ENCODE measurements around the gene MROH9.

DNA sequence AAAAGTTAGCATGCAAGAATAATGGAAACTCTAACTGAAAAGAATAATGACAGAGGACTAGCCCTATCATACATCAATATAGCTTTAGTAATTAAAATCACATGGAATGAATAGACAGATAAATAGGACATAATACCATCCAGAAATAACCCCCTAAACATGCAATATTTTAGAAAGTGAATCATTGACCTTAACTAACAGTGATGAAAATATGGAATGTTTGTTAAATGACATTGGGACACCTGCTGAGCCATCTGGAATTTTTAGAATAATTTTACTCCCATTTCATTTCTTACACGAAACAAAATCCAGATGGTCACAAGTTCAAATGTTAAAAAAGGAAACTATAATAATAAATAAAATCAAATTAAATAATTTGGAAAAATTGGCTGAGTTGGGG lies 102.3 kb downstream of the MROH9 start:
- TF ChIP-seq, protein P1, sequence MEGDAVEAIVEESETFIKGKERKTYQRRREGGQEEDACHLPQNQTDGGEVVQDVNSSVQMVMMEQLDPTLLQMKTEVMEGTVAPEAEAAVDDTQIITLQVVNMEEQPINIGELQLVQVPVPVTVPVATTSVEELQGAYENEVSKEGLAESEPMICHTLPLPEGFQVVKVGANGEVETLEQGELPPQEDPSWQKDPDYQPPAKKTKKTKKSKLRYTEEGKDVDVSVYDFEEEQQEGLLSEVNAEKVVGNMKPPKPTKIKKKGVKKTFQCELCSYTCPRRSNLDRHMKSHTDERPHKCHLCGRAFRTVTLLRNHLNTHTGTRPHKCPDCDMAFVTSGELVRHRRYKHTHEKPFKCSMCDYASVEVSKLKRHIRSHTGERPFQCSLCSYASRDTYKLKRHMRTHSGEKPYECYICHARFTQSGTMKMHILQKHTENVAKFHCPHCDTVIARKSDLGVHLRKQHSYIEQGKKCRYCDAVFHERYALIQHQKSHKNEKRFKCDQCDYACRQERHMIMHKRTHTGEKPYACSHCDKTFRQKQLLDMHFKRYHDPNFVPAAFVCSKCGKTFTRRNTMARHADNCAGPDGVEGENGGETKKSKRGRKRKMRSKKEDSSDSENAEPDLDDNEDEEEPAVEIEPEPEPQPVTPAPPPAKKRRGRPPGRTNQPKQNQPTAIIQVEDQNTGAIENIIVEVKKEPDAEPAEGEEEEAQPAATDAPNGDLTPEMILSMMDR (IDR thresholded peaks at IDR 0.05) = no peak
- no peak for TF ChIP-seq POLR2AphosphoS5 (IDR thresholded peaks at IDR 0.05; ENCODE audit: low read depth, low read length)
- TF ChIP-seq, protein P2, sequence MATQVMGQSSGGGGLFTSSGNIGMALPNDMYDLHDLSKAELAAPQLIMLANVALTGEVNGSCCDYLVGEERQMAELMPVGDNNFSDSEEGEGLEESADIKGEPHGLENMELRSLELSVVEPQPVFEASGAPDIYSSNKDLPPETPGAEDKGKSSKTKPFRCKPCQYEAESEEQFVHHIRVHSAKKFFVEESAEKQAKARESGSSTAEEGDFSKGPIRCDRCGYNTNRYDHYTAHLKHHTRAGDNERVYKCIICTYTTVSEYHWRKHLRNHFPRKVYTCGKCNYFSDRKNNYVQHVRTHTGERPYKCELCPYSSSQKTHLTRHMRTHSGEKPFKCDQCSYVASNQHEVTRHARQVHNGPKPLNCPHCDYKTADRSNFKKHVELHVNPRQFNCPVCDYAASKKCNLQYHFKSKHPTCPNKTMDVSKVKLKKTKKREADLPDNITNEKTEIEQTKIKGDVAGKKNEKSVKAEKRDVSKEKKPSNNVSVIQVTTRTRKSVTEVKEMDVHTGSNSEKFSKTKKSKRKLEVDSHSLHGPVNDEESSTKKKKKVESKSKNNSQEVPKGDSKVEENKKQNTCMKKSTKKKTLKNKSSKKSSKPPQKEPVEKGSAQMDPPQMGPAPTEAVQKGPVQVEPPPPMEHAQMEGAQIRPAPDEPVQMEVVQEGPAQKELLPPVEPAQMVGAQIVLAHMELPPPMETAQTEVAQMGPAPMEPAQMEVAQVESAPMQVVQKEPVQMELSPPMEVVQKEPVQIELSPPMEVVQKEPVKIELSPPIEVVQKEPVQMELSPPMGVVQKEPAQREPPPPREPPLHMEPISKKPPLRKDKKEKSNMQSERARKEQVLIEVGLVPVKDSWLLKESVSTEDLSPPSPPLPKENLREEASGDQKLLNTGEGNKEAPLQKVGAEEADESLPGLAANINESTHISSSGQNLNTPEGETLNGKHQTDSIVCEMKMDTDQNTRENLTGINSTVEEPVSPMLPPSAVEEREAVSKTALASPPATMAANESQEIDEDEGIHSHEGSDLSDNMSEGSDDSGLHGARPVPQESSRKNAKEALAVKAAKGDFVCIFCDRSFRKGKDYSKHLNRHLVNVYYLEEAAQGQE (IDR thresholded peaks at IDR 0.05; ENCODE audit: insufficient read depth in 1 of 2, low read depth in 2 of 2, low read length in 1 of 2) = no peak

Measured in Panc1 (cell line).